Thyroid gland (tissue), 4 donors: ENCODE data around the gene LRRC42. TPM values are rescaled to one million over a fixed set of nuclear protein-coding genes. Genes with fewer than 3 reads are reported as not detected.

Experiments used
- DNase-seq, 2 donors: peaks; one replicate each; pipeline ENCODE4 v3.0.0-alpha.2; 2019
- H3K27ac ChIP-seq, 3 donors: fragments of 200-600 bp; sonication (generic); 1 replicate in 2 of 3; 2 replicates in 1 of 3; pipeline ENCODE4 v1.5.1; 2016 to 2019; ENCODE audit warnings: mild to moderate bottlenecking in 1 of 3, moderate library complexity in 1 of 3
- H3K27me3 ChIP-seq: fragments of 200-600 bp; sonication (generic); one replicate; pipeline ENCODE4 v1.5.1; 2019
- H3K36me3 ChIP-seq, 2 donors: fragments of 200-600 bp; sonication (generic); one replicate each; pipeline ENCODE4 v1.5.1; 2016 to 2019
- H3K4me1 ChIP-seq, 2 donors: fragments of 200-600 bp; sonication (generic); one replicate each; pipeline ENCODE4 v1.5.1; 2017 to 2019
- H3K4me3 ChIP-seq, 3 donors: fragments of 200-600 bp; sonication (generic); replicated peaks in 1 of 3; 1 replicate in 2 of 3; 2 replicates in 1 of 3; pipeline ENCODE4 v1.5.1; 2016; ENCODE audit warnings: mild to moderate bottlenecking in 1 of 3
- H3K9me3 ChIP-seq: fragments of 200-600 bp; sonication (generic); one replicate; pipeline ENCODE4 v1.5.1; 2017
- POLR2A ChIP-seq, 2 donors: fragments of 450-650 bp; IDR thresholded peaks; one replicate each; pipeline ENCODE4 v1.6.1; 2017; ENCODE audit warnings: antibody characterized with exemption in 2 of 2, mild to moderate bottlenecking in 2 of 2, moderate library complexity in 1 of 2
- WGBS, 2 donors: methylation state at CpG; one replicate each; pipeline ENCODE4 v1.1.5; 2017; 5-methylcytosine and 5-hydroxymethylcytosine counted together
- intact Hi-C: fragments of 100-400 bp; cut with DNase I; formaldehyde crosslinking; loops from one replicate; pipeline ENCODE4 v1.15.1; 2023
- total RNA-seq, 4 donors: library from RNA; depleted of rRNA; stranded (reverse); fragments of >200 nt; gene quantifications; one replicate each; pipeline ENCODE4 v1.2.3, GENCODE V29; 2016
- TF ChIP-seq, protein P1 (sequence below), 6 experiments: fragments of 200-600 bp in 3 of 6; fragments of 450-650 bp in 3 of 6; sonication (generic) in 3 of 6; IDR thresholded peaks; one replicate each; pipeline ENCODE4 v1.5.1; 2016 to 2019; ENCODE audit warnings: antibody characterized with exemption in 6 of 6, mild to moderate bottlenecking in 2 of 6, inconsistent platforms in 1 of 6, moderate library complexity in 1 of 6

LRRC42 gene
- total RNA-seq, 4 donors from 2014 or later = 28.7 to 39.4 (median 33.7) TPM

- WGBS, 2 donors = 93 to 94% methylated on average over 7 of the region's 7 CpGs
- Histone ChIP-seq H3K27ac (no peak overlapping the region), H3K4me3 (no peak overlapping the region), H3K9me3 (no peaks in the 10 kb centered on the region), H3K4me1 (peaks cover 23 to 29% of the 10 kb centered on the region in 2 donors), H3K27me3 (no peaks in the 10 kb centered on the region), H3K36me3 (no peaks in the 10 kb centered on the region)
- no peak for TF ChIP-seq POLR2A (IDR thresholded peaks at IDR 0.05)
- TF ChIP-seq, protein P1, sequence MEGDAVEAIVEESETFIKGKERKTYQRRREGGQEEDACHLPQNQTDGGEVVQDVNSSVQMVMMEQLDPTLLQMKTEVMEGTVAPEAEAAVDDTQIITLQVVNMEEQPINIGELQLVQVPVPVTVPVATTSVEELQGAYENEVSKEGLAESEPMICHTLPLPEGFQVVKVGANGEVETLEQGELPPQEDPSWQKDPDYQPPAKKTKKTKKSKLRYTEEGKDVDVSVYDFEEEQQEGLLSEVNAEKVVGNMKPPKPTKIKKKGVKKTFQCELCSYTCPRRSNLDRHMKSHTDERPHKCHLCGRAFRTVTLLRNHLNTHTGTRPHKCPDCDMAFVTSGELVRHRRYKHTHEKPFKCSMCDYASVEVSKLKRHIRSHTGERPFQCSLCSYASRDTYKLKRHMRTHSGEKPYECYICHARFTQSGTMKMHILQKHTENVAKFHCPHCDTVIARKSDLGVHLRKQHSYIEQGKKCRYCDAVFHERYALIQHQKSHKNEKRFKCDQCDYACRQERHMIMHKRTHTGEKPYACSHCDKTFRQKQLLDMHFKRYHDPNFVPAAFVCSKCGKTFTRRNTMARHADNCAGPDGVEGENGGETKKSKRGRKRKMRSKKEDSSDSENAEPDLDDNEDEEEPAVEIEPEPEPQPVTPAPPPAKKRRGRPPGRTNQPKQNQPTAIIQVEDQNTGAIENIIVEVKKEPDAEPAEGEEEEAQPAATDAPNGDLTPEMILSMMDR (IDR thresholded peaks at IDR 0.05) = no peak
- DNase-seq = no peak
- intact Hi-C loops = no loop called here
These were observed 3.8 kb upstream of the LRRC42 start for GRCh38 chr1:53942127-53942957.

DNA sequence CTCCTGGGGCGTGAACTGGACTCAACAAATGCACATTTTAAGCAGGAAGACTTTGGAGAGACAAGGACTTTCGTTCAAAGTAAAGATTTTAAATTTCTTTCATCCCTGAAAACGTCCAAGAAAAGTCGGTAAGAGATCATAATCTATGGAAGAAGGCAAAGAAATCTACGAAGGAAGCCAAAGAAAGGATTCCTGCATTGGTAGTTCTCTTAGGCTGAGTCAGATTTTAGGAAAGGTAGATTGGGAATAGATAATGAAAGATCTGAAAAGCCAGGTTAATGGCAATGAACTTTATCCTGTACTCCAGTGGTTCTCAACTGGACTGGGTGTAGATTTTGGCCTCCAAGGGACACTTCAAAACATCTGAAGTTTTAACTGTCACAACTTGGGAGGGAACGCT lies 3.1 kb upstream of the LRRC42 start:
- Histone ChIP-seq H3K4me1 (peaks cover 25 to 37% of the 10 kb centered on the region in 2 donors), H3K27ac (no peak overlapping the region), H3K4me3 (no peak overlapping the region), H3K9me3 (no peaks in the 10 kb centered on the region), H3K36me3 (no peaks in the 10 kb centered on the region), H3K27me3 (no peaks in the 10 kb centered on the region)
- WGBS, 2 donors = 93 to 95% methylated on average over 6 of the region's 6 CpGs
- intact Hi-C loops = no loop called here
- no peak for DNase-seq
- TF ChIP-seq, protein P1 (IDR thresholded peaks at IDR 0.05) = no peak
- no peak for TF ChIP-seq POLR2A (IDR thresholded peaks at IDR 0.05)

DNA sequence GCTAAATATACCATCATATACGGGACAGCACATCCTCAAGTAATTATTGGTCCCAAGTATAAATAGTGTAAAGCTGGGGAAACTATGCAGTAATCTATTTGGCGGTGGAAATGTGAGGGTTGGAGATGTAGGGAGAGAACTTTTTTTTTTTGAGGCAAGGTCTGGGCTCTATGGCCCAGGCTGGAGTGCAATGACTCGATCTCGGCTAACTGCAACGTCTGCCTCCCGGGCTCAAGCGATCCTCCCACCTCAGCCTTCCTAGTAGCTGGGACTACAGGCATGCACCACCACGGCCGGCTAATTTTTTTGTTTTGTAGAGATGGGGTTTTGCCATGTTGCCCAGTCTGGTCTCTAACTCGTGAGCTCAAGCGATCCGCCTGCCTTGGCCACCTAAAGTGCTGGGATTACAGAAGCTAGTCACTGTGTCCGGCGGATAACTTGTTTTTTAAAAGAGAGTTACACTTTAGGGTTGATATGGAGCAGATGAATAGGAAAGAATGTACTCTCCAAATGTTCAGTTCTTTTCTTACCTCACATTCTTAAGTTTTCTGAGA lies 2.6 kb upstream of the LRRC42 start:
- Histone ChIP-seq H3K27ac (no peak overlapping the region), H3K4me3 (no peak overlapping the region), H3K4me1 (peaks cover 25 to 41% of the 10 kb centered on the region in 2 donors), H3K36me3 (no peaks in the 10 kb centered on the region), H3K27me3 (no peaks in the 10 kb centered on the region), H3K9me3 (no peaks in the 10 kb centered on the region)
- no peak for TF ChIP-seq POLR2A (IDR thresholded peaks at IDR 0.05)
- TF ChIP-seq, protein P1 (IDR thresholded peaks at IDR 0.05) = no peak
- WGBS, 2 donors = 96 to 97% methylated on average over 14 of the region's 14 CpGs
- intact Hi-C loops = no loop called here
- DNase-seq = no peak

DNA sequence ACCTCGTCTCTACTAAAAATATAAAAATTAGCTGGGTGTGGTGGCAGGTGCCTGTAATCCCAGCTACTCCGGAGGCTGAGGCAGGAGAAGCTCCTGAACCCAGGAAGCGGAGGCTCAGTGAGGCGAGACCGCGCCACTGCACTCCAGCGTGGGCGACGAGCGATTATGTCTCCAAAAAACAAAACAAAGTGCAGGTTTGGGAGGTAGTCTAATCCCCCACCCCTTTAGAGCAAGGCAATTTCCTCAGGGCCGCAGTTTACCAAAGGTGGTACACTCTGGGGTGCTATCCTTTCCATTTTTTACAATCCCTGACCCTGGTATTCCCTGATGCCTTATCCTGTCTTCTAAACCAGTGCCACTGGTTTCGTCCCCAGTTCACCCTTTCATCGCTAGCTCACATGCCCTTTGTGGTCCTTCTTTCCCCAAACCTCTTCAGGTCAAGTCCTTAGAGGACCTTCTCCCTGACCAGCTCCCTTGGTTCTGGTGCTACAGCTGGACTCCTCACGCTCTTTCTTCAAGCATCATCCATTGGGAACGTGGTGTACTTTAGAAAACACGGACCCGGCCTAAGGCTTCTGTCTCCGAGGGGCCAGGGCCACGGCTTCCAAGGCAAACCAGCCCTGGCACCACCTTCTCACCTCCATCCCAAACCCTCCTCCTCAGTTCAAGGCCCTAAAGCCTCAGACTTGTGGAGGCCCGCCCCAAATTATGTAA lies 1.5 kb upstream of the LRRC42 start:
- peak in 1 of 2 donors; percentile 29 for DNase-seq
- WGBS, 2 donors = 49 to 50% methylated on average over 20 of the region's 20 CpGs

More for the DNA sequence above, 1.5 kb upstream of the LRRC42 start:
- H3K4me3 ChIP-seq = peak overlapping the region; percentile 61 to 80 (median 76)
- TF ChIP-seq POLR2A (IDR thresholded peaks at IDR 0.05) = no peak
- TF ChIP-seq, protein P1 (IDR thresholded peaks at IDR 0.05) = no peak
- H3K27ac ChIP-seq = peak overlapping the region; percentile 68 to 85 (median 71)
- H3K36me3 ChIP-seq = no peaks in the 10 kb centered on the region
- no peaks in the 10 kb centered on the region for H3K27me3 ChIP-seq
- intact Hi-C loops = loop anchor here (5.0 kb wide), 1 partner anchor 108 kb away; the partner anchor contains the start of genes TCEANC2 and TMEM59
- no peaks in the 10 kb centered on the region for H3K9me3 ChIP-seq
- H3K4me1 ChIP-seq = peaks cover 25 to 45% of the 10 kb centered on the region in 2 donors
